Measurements from ENCODE around the gene ORAI3. TPM values are rescaled to one million over a fixed set of nuclear protein-coding genes. Genes with fewer than 3 reads are reported as not detected.

ORAI3 gene
- polyA plus RNA-seq, 3 donors: 18.0 to 19.6 (median 19.2) TPM

DNA sequence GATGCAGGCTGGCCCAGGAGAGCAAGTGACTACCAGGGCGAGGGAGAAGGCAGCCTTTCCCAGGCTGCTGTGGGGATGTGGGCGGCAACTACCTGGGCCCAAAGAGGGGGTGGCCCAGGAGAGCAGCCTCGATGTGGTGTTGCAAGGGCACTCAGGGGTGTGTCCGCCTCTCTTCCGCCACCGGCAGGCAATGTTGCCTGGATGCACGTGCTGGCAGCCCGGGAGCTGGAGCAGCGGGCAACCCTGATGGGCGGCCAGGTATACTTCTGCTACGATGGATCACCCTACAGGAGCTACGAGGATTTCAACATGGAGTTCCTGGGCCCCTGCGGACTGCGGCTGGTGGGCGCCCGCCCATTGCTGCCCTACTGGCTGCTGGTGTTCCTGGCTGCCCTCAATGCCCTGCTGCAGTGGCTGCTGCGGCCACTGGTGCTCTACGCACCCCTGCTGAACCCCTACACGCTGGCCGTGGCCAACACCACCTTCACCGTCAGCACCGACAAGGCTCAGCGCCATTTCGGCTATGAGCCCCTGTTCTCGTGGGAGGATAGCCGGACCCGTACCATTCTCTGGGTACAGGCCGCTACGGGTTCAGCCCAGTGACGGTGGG is 38.8 kb downstream of the ORAI3 start:
- no peak for DNase-seq (ENCODE audit: low read depth in 3 of 3, low spot score in 2 of 3)

DNA sequence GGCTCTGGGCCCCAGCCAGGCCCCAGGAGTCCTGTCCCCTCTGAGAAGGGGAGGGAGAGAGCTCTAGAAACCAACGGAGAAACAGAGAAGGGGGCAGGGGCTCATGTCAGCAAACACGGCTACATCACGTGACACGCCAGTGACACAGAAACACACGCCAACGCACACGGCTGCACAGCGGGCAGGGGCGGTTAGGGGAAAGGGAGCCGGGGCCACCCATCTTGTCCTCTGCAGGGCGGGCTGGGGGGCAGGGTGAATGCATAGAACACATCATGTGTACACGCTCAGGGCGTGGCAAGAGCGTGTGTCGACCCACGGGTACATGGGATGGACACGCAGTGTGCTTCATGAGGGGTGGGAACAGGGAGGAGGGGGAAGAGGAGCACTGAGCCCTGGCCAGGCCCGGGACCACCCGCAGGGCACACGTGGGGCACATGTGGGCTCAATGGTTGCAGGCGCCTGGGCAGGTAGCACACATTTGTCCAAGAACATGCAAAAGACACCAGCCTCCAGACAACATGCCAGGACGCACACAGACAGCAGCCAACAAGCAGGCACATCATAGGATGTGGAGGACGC is 40.7 kb downstream of the ORAI3 start:
- DNase-seq (ENCODE audit: low read depth in 3 of 3, low spot score in 2 of 3): no peak

DNA sequence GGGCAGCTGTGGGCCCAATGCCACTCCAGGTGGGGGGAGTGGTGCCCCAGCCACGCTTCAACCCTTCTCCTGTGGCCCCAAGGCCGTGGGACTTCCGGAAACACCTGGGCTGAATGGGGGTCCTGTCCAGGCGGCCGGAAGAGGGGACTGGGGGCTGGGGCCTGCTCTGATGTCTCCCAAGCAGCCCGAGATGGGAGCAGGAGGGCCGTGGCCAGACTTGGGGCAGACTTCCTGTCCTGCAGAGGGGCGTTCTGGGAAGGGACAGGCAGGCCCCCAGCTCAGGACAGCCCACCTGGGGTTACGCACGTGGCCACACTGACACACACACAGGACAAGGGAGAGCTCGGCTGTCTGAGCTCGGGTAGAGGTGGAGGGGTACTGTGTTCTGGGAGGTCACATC is 41.2 kb downstream of the ORAI3 start:
- no peak for DNase-seq (ENCODE audit: low read depth in 3 of 3, low spot score in 2 of 3)

- DNase-seq (ENCODE audit: low read depth in 3 of 3, low spot score in 2 of 3): no peak
Observed at GRCh38 chr16:30991052-30991451, 42.2 kb downstream of the ORAI3 start.

- DNase-seq (ENCODE audit: low read depth in 3 of 3, low spot score in 2 of 3): no peak
Observed at GRCh38 chr16:30992276-30992780, 43.5 kb downstream of the ORAI3 start.

DNA sequence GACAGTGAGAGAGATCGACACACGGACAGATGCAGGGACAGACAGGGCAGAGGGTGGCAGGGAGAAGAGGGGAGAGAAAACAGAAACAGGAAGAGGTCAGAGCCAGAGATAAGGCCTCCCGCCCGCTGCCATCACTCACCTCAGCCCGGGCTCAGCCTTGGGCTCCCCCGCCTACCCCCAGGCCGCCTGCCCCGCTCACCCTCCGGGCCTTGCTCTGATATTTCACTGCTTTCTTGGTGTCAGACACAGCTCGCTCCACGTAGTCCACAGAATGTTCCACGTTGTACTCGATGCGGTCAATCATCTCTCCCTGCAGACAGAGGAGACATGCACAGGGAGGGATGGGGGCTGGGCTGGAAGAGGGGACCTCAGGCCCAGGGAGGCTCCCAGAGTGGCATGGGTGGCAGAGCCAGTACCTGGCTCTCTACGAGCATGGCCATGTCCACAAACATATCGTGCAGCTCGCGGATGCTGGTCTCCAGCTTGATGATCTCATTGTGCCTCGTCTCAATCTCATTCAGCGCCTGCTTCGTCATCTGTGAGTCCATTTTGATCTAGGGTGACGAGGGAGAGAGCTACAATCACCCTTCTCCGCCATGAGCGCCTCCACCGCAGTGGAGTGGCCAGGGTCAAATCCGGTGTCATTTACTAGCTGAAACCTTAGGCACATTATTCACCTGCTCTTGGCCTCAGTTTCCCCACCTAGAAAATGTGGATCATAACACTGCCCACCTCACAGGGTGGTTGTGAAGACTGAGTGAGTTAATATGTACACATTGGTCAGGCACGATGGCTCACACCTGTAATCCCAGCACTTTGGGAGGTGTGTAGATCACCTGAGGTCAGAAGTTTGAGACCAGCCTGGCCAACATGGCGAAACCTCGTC is 44.3 kb downstream of the ORAI3 start:
- no peak for DNase-seq (ENCODE audit: low read depth in 3 of 3, low spot score in 2 of 3)

GRCh38 chr16:30995927-30996323 is 47.1 kb downstream of the ORAI3 start:
- no peak for DNase-seq (ENCODE audit: low read depth in 3 of 3, low spot score in 2 of 3)

- DNase-seq (ENCODE audit: low read depth in 3 of 3, low spot score in 2 of 3): no peak
Observed at GRCh38 chr16:30996324-30996984, 47.6 kb downstream of the ORAI3 start.

DNA sequence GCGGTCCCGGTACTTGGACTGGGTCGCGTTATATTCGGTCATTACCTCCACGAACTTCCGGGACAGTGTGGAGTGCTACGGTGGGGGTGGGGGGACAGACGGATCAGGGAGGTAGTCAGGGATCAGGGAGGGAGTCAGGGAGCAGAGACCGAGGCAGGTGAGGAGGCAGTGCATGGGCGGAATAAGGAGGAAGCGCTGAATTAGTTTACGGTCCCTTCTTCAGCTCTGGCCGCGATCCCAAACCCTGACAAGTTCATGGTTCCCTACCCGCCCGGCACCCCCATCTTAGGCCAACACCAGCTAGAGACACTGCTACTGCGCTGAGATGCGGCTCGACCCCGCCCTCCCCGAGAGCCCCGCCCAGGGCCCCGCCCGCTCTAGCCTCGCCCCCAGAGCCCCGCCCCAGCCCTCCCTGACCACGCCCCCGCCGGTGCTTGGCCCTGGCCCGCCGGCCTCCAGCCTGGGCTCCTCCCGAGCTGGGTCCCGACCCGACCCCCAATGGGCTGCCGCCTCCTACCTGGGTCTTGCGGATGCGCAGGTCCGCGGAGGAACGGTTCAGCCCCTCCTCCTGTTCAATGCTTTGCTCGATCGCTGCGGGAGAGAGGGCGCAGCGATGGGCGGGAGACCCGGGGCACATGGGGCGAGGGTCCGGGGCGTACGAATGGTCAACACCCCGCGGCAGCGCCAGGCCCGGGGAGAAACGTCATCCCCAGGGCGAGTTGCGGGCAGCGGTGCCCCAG is 48.3 kb downstream of the ORAI3 start:
- DNase-seq (ENCODE audit: low read depth in 3 of 3, low spot score in 2 of 3): no peak

DNA sequence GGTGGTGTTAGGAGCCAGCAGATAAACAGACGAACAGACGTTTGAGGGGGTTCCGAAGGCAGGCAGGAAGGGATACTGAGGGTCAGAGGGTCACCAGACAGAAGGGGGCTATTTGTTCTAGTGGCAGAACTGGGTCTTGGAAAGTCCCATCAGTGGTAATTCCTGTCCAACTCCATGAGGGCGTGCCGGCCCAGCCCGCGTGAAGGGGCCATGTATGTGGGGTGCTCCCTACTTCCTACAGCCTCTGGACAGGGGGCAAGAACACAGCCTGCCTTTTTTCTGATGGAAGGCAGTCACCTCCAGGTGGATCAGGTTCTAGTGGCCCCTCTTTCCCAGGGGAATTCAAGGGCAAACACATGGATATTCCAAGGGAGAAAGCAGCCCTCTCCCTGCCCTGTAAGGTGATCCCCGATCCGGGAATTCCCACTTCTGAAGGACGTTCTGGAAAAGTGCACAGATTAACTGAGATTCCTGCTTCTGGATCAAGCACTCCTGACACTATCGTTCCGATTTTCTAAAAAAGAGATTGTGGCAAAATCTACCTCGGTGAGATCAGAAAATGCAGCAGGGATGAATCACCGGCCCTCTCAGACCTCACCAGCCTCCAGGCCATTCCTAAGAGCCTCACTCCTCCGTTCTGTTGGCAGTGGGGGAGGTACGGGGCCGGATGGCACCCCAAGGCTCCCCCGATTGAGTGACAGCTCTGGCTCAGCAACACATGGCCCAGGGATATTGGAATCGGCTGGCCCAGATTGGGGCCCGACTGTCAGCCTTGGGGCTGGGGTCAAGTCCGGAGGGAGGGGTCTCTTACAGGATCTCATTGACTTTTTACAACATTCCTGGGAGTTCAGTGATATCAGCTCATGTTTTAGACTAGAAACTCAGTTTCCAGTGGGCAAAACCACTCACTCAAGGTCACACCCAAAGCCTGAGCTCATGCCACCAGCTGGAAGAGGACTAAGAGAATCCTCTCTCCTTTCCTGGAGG is 49.1 kb downstream of the ORAI3 start:
- no peak for DNase-seq (ENCODE audit: low read depth in 3 of 3, low spot score in 2 of 3)

- no peak for DNase-seq (ENCODE audit: low read depth in 3 of 3, low spot score in 2 of 3)
Observed at GRCh38 chr16:30998852-30999761, 50.2 kb downstream of the ORAI3 start.

DNA sequence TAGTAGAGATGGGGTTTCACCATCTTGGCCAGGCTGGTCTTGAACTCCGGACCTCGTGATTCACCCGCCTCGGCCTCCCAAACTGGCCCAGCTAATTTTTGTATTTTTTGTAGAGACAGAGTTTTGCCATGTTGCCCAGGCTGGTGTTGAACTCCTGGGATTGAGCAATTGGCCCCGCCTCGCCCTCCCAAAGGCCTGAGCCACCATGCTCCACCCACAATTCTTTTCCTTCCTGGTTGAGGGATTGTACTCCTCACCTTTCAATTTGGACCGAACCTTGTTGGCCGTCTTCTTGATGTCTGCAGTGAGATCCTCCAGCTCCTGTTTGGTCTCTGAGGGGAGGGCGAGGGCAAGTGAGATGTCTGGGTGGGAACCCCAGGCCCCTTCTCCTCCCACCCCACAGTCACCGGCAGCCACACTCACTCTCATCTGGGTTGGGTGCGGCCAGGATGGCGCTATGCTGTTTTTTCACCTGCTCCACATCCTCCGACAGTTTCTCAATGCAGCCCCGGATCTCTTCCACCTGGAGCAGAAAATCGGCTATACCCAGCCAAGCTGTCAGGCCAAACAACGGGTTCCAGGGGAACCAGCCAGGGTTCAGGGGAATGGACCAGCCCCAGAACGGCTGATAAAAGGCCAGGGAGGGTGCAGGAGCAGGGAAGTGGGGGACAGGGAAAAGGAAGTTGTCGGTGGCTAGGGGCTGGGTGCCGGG is 52.0 kb downstream of the ORAI3 start:
- no peak for DNase-seq (ENCODE audit: low read depth in 3 of 3, low spot score in 2 of 3)

DNA sequence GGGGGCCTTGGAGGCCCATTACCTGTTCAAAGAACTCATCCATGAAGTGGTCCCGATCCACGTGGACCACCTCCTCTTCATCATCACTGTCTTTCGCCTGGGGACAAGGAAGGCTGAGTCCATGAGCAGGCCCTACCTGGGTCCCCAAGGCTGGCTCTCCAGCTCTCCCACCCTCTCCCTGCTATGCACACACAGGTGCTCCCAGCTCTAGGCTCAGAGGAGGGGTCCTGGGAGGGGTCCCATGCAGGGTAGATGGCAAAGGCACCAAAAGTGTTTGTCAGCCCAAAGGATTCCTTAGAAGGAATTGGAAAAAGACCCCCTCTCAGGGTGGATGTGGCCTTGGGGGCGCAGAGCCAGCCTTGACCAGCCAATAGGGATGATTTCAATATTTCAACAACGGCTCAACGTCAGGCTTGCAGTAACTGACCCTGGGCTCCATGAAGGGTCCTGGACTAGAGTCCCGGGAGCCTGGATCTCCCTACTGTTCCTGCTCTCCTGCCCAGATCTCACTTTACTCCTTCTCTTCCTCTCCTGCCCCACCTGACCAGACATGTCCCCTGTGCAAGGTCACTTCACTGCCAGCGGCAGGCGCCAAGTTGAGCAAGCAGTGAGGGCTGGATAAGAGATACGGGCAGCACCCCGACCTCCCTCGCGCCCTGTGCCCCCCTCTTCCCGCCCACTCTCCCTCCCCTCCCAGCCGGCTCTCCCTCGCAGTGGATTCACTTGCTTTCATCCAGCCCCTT is 52.8 kb downstream of the ORAI3 start:
- no peak for DNase-seq (ENCODE audit: low read depth in 3 of 3, low spot score in 2 of 3)

- no peak for DNase-seq (ENCODE audit: low read depth in 3 of 3, low spot score in 2 of 3)
Observed at GRCh38 chr16:31002250-31002700, 53.4 kb downstream of the ORAI3 start.

GRCh38 chr16:31002862-31003341 is 54.0 kb downstream of the ORAI3 start:
- DNase-seq (ENCODE audit: low read depth in 3 of 3, low spot score in 2 of 3): no peak

- DNase-seq (ENCODE audit: low read depth in 3 of 3, low spot score in 2 of 3): no peak
Observed at GRCh38 chr16:31003744-31004143, 54.9 kb downstream of the ORAI3 start.
